ENCODE data around the gene PDGFB. TPM values are rescaled to one million over a fixed set of nuclear protein-coding genes. Genes with fewer than 3 reads are reported as not detected.

The PDGFB gene
- total and polyA plus RNA-seq, 7 donors = 5.2 to 16.4 (median 10.1) TPM

DNA sequence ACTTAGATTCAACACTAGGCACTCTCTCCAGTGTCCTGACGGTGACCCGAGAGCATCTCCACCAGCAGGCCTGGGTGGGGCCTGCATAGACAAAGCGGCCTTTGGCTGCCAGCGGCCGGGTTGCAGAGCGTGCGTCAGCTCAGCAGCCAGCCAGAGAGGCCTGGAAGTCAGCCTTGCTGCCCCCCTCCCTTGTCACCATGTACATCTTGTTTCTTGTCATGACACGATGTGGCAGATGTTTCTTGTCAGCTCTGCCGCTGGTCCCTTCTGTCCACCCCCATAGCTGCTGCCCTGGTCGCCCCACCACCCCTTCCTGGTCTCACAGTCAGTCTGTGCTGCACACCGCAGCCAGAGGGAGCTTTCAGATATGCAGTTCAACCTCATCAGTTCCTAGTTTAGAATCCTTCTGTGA lies 59.2 kb downstream of the PDGFB start:
- Histone ChIP-seq H3K27ac (peak overlapping the region; percentile 67), H3K27me3 (ENCODE audit: insufficient read depth in 3 of 3, low read length in 2 of 3) (no peaks in the 10 kb centered on the region), H3K36me3 (ENCODE audit: insufficient read depth in 1 of 2, low read depth in 1 of 2) (no peaks in the 10 kb centered on the region), H3K4me3 (no peak overlapping the region), H3K9me3 (no peaks in the 10 kb centered on the region), H3K4me1 (peaks cover 9% of the 10 kb centered on the region)
- WGBS, 3 donors = 34 to 52% (median 45%) methylated on average over 11 of the region's 11 CpGs
- TF ChIP-seq, protein P1, sequence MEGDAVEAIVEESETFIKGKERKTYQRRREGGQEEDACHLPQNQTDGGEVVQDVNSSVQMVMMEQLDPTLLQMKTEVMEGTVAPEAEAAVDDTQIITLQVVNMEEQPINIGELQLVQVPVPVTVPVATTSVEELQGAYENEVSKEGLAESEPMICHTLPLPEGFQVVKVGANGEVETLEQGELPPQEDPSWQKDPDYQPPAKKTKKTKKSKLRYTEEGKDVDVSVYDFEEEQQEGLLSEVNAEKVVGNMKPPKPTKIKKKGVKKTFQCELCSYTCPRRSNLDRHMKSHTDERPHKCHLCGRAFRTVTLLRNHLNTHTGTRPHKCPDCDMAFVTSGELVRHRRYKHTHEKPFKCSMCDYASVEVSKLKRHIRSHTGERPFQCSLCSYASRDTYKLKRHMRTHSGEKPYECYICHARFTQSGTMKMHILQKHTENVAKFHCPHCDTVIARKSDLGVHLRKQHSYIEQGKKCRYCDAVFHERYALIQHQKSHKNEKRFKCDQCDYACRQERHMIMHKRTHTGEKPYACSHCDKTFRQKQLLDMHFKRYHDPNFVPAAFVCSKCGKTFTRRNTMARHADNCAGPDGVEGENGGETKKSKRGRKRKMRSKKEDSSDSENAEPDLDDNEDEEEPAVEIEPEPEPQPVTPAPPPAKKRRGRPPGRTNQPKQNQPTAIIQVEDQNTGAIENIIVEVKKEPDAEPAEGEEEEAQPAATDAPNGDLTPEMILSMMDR (IDR thresholded peaks at IDR 0.05) = peak; percentile 17
- intact Hi-C loops (cut with DNase I) = loop anchor here in 1 of 2 donors (5.0 kb wide), 1 partner anchor 42 kb away; no protein-coding TSS in a partner anchor
- DNase-seq (peak; percentile 71 to 83), ATAC-seq (peak; percentile 56 to 77 (median 62))

DNA sequence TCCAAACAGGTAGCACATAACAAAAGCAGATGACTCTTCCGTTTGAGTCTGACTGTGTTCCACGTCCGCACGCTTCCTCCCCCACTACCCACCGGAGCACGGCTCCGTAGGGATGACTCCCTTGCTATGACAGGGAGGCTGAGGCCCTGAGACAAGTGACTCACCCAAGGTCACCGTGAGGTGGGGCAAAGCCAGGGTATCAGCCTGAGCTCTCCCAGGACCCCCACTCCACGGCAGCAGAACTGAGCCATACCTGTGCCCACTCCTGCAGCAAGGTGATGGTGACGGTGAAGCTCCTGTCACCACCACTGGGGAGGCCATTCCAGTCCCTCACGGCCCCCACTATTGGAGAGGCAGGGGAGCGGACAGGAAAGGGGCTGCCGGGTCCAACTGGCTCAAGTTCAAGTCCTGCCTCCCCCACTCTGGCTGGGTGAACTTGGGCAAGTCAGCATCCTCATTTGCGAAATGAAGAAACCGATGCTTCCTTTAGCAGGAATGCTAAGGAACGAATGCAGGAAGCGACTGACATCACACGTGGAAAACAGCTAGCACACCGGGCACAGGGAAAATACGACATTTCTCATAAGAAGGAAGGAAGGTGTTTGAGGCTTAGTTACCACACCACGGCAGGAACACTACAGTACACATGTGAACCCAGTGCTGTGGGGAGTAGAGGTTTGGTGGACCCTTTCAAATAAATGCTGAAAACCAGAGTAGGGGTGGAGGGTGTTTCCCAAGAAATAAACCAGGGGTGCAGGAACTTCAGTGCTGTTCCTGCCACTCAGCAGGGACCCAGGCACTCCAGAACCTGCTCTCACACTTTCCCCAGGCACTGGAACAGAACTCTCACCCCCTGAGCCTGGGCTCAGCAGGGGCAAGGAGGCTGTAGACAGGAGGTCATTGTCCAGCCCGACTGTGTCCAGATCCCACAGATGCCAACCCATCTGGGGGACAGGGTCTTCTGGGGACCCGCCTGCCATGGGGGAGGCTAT lies 59.9 kb downstream of the PDGFB start:
- H3K27ac ChIP-seq = peak overlapping the region; percentile 67
- intact Hi-C loops (cut with DNase I) = loop anchor here in 1 of 2 donors (5.0 kb wide), 1 partner anchor 42 kb away; no protein-coding TSS in a partner anchor
- peak in 3 of 4 donors; percentile 35 to 59 (median 46) for ATAC-seq
- TF ChIP-seq, protein P1 (IDR thresholded peaks at IDR 0.05) = no peak
- no peaks in the 10 kb centered on the region for H3K27me3 ChIP-seq (ENCODE audit: insufficient read depth in 3 of 3, low read length in 2 of 3)
- no peak overlapping the region for H3K4me3 ChIP-seq
- no peak for DNase-seq
- H3K4me1 ChIP-seq = peaks cover 9% of the 10 kb centered on the region
- H3K9me3 ChIP-seq = no peaks in the 10 kb centered on the region
- H3K36me3 ChIP-seq (ENCODE audit: insufficient read depth in 1 of 2, low read depth in 1 of 2) = no peaks in the 10 kb centered on the region
- WGBS, 3 donors = 27 to 45% (median 34%) methylated on average over 23 of the region's 23 CpGs

DNA sequence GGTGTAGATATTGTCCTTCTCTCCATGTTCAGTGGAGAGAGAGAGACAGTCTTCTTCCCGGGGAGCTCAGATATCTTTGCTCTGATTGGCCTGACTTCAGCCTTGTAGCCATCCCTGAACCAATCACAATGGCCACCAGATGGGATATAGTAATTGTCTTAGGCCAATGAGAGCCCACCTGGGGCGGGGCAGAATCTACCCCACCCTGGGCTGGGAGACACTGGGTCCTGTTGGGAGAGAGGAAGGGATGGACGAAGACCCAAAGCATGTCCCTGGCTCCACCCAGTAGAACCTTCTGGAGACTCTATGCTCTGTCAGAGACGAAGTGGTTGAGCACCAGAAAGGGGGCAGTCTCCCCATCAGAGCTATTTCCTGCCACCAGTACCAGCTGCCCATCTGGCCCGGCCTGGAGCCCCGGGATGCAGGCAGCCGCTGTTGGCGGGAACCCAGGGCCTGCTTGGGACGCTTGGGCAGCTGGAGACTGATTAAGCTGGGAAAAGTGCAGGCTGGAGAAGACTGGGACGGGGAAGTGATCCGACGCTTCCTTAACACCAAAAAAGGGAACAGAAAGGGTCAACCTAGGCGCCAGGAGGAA lies 60.7 kb downstream of the PDGFB start:
- intact Hi-C loops (cut with DNase I) = no loop called here
- Histone ChIP-seq H3K9me3 (no peaks in the 10 kb centered on the region), H3K27ac (peak overlapping the region; percentile 60), H3K27me3 (ENCODE audit: insufficient read depth in 3 of 3, low read length in 2 of 3) (no peaks in the 10 kb centered on the region), H3K36me3 (ENCODE audit: insufficient read depth in 1 of 2, low read depth in 1 of 2) (no peaks in the 10 kb centered on the region), H3K4me3 (no peak overlapping the region), H3K4me1 (peaks cover 9% of the 10 kb centered on the region)
- 19 to 23% (median 19%) methylated on average over 13 of the region's 13 CpGs for WGBS, 3 donors
- DNase-seq (peak in 1 of 2 donors; percentile 62), ATAC-seq (peak; percentile 67 to 88 (median 76))
- TF ChIP-seq, protein P1 (IDR thresholded peaks at IDR 0.05) = no peak

DNA sequence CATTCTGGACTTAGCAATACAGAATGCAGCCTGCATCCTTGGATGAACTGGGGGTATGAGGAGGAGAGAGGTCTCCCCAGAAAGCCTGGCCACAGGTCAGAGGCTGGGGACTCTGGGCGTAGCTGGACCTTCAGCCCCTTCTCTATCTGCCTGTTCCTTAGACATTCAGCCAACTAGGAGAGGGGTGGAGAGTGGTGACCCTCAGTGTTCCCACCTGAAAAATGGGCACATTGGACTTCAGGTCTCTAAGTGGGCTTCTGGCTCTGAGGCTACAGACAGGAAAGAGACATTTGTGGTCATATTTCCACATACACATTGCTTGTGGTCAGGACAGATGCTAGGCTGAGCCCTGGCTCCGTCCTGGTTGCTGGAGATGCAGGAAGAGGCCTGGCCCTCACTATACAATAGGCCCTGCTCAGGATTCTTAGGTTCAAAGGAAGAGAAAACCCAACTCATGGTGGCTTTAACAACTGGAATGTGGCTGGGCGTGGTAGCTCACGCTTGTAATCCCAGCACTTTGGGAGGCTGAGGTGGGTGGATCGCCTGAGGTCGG lies 62.2 kb downstream of the PDGFB start:
- Histone ChIP-seq H3K36me3 (ENCODE audit: insufficient read depth in 1 of 2, low read depth in 1 of 2) (no peaks in the 10 kb centered on the region), H3K4me1 (peaks cover 9% of the 10 kb centered on the region), H3K27me3 (ENCODE audit: insufficient read depth in 3 of 3, low read length in 2 of 3) (no peaks in the 10 kb centered on the region), H3K27ac (no peak overlapping the region), H3K9me3 (no peaks in the 10 kb centered on the region), H3K4me3 (no peak overlapping the region)
- ATAC-seq (no peak), DNase-seq (no peak)
- intact Hi-C loops (cut with DNase I) = no loop called here
- WGBS, 3 donors = 88 to 95% (median 90%) methylated on average over 6 of the region's 6 CpGs
- TF ChIP-seq, protein P1 (IDR thresholded peaks at IDR 0.05) = no peak

All from psoas muscle (tissue), 8 donors.